Measurements from ENCODE around the gene GALNT16.
"Not testable (repeated sequence)": the region's sequence is repeated elsewhere in the genome, so short reads cannot be mapped to it uniquely, and the experiment has no call there.

Gene GALNT16

DNA sequence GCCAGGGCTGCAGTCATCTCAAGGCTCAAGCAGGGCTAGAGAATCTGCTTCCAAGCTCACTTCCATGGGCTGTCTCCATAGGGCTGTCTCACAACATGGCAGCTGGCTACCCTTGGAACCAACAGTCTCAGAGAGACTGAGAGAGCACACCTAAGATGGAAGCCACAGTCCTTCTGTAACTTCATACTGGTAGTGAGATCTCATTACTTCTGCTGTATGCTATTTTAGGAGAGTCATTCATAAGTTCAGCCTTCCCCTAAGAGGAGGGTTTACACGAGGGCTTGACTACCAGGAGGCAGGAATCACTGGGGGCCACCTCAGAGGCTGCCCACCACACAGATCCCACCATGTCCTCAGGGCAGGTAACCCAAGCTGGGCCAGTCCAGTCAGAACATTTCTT is 108.4 kb downstream of the GALNT16 start:
- DNase-seq: no peak

DNA sequence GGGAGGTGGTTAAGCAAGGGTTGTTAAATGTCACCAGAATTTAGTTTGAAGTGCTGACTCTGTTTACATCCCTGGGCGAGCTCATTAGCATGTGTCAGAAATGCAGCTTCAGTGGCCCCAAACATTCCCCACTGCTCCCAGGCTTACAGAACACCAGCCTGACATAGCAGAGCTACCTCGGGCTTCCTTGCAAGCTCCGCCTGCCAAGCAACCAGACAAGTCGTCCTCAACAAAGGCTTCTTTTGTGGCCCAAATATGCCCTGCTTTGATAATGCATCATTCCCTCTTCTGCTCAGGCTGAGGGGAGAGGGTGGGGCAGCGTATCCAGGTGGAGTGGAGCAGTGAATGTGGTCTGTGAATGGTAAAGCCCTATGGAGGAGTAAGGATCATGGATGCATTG is 110.1 kb downstream of the GALNT16 start:
- DNase-seq: no peak

DNA sequence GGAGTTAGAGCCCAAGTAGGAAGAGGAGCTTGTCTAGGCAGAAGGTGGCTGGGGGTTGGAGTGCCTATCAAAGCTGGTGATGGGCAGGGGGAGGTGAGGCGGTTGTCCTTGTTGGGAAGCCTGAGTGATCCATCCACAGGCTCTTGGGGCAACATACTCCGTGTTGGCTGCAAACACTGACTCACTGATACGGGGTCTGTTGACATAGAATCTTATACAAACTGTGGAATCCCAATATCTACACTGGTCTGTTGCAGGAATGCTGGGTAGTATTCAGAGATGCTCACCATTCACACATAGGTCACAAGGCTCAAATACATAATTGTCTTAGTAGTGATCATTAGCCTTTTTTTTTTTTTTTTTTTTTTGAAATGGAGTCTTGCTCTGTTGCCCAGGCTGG is 112.2 kb downstream of the GALNT16 start:
- no peak for DNase-seq

DNA sequence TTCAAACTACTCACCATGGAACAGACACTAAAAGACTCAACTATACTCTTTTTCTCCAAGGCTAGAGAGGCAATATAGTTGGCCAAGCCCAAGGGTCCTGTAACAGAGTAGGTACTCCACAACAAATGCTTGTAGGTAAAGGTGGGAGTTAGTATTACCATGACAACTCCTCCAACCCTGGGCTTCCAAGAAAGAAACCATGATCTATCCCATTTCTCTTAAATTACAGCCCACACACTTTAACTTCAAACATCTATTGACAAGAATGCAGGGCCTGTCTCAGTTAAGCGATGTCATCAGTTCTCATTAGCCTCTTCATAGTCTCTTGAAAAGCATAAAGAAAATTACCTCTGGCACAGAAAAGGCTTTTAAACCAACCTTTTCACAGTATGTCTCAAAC is 113.1 kb downstream of the GALNT16 start:
- peak; percentile 92 for DNase-seq

DNA sequence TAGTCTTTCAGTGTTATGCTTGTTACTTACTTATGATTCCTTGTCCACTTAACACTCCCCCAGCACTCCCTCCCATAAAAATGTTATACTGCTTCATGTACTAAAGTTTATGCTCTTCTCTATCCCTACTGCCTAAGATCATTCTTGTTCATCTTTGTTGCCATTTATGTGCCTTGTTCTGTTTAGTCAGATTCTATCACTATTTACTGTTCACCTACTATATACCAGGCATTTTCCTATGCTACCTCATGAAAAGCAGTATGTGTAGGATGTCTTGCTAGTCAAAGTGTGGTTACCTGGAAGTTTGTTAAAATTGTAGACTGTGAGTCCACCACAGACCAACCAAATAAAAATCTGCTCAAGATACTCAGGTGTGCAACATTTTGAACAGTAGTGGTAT is 114.3 kb downstream of the GALNT16 start:
- no peak for DNase-seq

DNA sequence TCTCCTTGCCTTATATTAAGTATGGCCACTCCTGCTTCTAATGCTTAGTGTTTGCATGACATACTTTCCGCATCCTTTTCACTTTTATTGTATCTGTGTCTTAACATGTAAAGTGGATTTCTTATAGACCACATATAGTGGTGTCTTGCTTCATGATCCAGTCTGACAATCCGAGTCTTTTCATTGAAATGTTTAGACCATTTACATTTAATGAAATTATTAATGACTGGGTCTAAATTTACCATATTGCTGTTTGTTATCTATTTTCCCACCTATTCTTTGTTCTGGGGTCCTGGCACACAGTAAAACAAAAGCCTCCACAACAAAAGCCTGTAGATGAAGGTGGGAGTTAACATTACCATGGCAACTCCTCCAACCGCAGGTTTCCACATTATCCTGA is 115.2 kb downstream of the GALNT16 start:
- no peak for DNase-seq

DNA sequence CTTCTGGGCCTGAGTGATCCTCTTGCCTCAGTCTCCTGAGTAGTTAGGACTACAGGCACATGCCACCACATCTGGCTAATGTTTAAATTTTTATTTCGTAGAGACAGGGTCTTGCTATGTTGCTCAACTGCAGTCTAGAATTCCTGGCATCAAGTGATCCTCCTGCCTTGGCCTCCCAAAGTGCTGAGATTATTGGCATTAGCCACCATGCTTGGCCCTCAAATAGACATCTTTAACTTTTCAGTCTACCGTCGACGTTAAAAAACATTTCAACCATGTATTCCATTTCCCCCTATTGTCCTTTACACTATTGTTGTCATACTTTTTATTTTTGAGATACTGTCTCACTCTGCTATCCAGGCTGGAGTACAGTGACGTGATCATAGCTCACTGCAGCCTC is 115.8 kb downstream of the GALNT16 start:
- DNase-seq: no peak

DNA sequence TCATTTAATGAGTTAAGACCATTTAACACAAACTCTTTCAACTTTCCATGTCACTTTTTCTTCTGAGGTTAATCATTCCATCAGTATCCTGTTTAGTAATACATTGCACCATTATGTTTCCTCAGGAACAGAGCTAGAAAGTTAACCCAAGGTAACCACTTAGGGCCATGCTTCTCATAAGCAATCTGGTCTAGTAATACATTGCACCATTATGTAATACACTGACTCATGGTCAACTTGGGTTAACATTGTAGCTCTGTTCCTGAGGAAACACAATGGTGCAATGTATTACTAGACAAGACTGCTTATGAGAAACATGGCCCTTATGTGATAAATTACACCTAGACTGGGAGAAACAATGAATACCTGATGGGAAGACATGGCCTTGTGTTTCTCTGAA is 116.5 kb downstream of the GALNT16 start:
- DNase-seq: no peak

DNA sequence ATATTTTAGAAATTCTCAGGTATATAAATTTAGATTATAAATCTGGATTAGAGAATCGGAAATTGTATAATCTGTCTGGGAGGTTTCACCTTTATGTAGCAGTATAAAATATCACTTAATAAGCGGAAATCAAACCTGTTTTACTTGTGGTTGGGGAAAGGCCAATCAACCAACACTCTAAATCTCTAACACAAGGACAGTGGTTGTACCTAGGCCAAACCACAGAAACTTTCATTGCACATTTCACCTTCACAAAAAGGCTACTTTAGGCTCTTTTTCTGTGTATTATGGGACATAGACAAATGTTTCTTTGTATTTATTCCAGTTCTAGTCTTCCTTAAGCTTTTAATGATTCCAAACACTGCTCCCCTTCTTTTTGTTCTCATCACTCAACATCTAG is 118.3 kb downstream of the GALNT16 start:
- DNase-seq: no peak

DNA sequence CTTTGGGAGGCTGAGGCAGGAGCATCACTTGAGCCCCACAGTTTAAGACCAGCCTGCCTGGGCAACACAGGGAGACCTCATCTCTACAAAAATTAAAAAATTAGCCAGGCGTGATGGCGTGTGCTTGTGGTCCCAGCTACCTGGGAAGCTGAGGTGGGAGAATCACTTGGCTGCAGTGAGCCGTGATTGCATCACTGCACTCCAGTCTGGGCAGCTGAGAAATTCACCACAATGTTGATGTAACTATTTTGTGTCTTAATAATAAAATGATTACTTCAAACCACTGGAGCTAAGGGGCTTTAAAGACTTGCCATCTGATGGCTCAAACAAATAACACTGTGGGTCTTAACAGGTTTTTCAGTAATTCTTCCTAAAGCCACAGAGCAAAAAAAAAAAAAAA is 127.4 kb downstream of the GALNT16 start:
- DNase-seq: no peak

DNA sequence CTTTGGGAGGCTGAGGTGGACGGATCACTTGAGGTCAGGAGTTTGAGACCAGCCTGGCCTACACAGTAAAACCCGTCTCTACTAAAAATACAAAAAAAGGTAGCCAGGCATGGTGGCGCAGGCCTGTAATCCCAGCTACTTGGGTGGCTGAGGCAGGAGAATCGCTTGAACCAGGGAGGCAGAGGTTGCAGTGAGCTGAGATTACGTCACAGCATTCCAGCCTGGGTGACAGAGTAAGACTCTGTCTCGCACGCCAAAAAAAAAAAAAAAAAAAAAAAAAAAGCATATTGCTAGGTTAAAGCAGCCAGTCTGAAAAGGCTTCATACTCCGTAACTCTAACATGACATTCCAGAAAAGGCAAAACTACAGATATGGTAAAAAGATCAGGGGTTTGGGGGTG is 131.4 kb downstream of the GALNT16 start:
- DNase-seq: not testable (repeated sequence)

DNA sequence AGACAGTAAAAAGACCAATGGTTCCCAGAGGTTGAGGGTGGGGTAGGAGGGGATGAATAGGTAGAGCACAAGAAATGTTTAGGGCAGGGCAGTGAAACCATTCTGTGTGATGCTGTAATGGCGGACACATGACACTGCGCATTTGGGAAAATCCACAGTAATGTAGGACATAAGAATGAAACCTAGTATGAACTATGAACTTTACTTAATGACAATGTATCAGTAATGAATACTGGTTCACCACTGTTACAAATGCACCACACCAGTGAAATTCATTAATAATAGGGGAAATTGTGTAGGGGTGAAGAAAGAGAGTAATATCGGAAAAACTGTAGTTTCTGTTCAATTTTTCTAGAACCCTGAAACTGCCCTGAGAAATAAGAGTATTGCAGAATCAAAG is 132.5 kb downstream of the GALNT16 start:
- DNase-seq: no peak

DNA sequence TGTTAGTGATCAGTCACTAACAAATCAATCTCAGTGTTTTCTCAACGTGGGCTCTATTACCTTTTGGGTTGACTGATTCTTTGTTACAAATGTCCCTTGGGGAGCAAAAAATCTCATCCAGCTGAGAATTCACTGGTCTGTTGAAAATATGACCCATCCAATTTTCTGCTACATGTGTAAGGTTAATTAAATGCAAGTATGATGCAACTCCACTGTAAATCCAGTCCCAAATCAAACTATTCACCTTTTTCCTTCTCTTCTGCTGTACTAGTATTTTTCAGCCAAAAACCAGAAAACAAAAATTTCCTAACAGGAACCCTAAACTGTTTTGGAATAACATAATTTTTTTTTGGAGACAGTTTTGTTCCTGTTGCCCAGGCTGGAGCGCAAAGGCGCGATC is 136.0 kb downstream of the GALNT16 start:
- no peak for DNase-seq

DNA sequence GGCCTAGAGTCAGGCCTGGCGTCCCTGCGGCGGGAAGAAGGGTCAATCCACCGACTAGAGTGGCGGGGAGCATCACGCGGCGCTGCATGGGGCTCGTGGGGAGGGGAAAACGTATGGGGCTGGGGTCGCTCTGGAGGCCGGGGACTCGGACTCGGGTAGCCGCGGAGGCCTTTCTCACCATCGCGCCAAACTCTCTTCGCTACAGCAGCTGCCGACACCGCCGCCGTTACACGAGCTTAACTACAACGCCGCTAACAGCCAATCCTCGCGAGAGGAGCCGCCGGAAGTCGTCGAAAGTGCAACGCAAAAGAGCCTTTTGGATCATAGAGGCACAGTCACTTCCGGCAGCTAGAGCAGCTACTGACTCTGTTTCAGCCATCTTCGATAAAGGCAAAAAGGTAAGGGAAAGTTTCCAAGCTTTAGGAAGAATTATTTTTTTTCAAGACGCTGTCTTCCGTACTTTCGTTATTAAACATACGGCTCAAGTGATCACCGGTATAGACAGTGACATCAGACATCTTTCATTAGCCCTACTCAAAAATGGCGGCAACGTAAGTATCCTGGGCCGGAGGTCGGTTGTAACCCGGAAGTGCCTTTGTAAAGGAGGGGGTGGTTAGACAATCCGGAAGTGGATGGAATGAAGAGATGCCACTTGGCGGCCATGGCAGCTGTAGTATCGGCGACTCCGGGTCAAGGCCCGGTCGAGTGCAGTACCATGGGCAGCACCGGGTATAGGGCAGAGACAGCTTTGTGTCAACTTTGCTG is 138.3 kb downstream of the GALNT16 start, which contains the start of the genes ERH and SLC39A9:
ERH (minus strand) TSS at position 247 of the 765 bp plus-strand sequence; CDS start at position 181, 66 bp downstream.
SLC39A9 (plus strand) TSS at position 640 of the 765 bp plus-strand sequence. CDS start 678 bp downstream, outside the sequence.
- peak; percentile 98 for DNase-seq

DNA sequence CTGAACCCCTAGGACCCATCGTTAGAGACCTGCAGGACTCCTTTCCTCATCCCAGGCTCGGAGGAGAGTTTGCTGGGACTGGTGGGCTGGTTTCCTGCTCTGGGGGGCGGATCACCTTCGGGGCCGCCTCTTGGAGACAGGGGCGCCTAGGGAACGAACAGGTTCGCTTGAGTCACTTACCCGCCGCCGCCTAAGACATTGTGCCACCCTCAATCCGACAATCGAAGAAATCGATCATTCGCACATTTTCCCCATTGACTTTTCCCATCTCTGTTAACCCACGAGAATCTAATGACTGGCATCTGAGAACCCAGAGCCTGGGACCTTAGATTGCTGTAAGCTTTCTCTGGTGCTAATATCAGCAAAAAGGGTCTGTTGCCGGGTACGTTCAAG is 138.9 kb downstream of the GALNT16 start:
- no peak for DNase-seq

DNA sequence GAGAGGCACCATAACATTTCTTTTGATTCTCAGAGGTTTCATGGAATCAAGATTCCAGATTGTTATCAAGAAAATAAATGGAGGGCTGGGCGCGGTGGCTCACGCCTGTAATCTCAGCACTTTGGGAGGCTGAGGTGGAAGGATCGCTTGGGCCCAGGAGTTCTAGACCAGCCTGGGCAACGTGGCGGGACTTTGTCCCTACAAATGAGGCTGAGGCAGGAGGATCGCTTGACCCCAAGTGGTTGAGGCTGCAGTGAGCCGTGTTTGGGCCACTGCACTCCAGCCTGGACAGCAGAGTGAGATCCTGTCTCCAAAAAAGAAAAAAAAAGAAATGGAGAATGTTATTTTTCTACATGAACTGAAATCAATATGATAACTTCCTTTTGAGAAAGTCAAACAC is 139.8 kb downstream of the GALNT16 start:
- DNase-seq: no peak

DNA sequence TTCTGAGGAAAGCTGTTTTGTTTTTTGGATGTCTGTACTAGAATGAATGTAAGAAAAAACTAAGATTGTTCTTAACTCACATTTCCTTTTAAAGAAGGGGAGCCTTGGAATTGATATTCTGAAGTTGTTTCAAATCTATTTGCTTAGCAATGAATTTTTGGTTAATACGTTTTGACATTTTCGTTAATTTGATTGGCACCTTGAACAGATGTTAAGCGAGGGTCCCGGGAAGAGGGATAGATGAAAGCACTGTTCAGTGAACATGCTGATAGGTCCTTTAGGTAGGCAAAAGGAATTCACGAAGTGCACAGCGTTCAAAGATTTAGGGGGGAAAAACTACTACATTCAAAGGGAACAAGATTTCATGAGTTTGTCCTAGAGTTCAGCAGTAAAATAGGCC is 140.2 kb downstream of the GALNT16 start:
- DNase-seq: no peak

DNA sequence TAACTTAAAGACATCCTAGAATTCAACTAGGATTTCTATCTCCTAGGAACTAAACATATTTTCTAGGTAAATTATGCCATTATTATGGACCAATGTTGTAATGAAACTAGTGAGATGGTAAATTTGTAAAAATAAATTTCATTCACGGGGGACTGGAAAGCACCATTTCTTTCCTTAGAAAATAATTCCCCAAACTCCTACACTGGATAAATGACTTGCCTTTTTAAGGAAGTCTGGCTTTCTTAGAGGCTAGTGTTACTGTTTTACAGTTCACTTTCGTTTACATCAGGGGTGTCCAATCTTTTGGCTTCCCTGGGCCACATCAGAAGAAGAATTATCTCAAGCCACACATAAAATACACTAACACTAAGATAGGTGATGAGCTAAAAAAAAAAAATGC is 141.9 kb downstream of the GALNT16 start:
- DNase-seq: no peak

DNA sequence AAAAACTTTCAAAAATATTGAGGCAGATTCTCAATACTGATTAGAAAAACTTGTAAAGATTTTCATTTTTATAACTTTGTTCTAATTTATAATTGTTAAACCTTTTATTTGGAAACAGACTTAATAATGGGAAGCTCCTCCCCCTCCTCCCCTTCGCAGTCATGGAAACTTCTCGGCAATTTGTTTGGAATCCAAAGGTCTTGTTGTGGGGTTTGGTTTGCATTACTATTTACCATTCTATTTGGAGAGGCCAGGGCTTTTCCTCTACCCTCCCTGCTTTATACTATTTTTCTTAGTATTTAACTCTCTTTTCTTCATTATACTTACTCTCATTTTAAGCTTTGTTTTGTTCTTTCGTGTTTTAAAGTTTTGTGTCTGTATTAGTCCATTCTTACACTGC is 144.5 kb downstream of the GALNT16 start:
- no peak for DNase-seq

DNA sequence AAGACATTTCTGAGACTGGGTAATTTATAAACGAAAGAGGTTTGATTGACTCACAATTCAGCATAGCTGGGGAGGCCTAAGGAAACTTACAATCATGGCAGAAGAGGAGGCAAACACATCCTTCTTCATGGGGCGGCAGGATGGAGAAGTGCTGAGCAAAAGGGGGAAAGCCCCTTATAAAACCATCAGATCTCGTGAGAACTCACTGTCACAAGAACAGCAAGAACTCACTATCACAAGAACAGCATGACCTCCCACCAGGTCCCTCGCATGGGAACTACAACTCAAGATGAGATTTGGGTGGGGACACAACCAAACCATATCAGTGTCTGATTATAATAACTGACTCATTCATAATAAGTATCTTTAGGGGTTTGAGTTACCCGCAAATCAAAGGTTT is 144.9 kb downstream of the GALNT16 start:
- no peak for DNase-seq

DNA sequence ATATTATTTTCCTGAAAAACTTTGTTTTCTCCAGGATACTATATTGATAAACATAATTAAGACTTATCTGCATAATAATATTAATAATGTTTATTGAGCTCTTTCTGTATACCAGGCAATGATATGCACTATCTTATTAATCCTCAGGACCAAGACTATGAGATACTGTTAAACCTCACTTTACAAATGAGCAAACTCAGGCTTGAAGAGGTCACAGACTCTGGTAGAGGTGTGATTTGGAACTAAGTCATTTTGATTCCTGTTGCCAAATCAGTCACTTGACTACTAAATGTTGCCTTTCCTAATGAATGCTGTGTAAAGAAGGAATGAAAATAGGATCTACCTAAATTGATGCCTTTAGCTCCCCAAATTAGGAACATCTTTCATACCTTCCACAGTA is 145.8 kb downstream of the GALNT16 start:
- DNase-seq: no peak

Data from NCI-H187 treated with DMSO at 0.1 percent for 48 hours (cell line).